ENCODE measurements around the gene SLC31A1. TPM values are rescaled to one million over a fixed set of nuclear protein-coding genes. Genes with fewer than 3 reads are reported as not detected.

Gene SLC31A1
- total and polyA plus RNA-seq, 2 donors (not counting 1 experiment from before 2014, with no cell fraction given): 1.1 to 3.2 TPM

DNA sequence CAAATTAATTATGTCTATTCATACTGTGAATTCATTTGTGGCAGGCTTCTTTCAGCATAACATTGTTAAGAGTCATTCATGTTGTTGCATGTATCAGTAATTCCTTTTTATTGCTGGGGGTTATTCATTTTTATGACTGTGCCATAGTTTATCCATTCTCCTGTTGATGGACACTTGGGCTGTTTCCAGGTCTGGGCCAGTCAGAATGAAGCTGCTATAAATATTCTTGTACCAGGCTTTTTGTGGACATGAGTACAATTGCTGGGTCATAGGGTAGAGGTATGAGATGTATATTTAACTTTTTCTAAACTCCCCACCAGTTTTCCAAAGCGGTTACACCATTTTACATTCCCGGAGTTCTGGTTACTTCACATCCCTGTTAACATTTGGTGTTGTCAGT, 67.7 kb downstream of the SLC31A1 start:
- Histone ChIP-seq H3K27ac (ENCODE audit: low read length in 2 of 2) (no peak overlapping the region), H3K9ac (ENCODE audit: low read length) (no peak overlapping the region), H3K79me2 (ENCODE audit: control insufficient read depth, insufficient read depth, low read length) (no peaks in the 10 kb centered on the region), H2AFZ (ENCODE audit: insufficient read depth, low read depth, low read length, poor library complexity, severe bottlenecking) (no peak overlapping the region), H3K36me3 (replicated peaks in 1 of 2; ENCODE audit: control extremely low read depth in 1 of 2, control insufficient read depth in 1 of 2, extremely low read depth in 1 of 2, insufficient read depth in 2 of 2, low read length in 1 of 2) (peaks cover 7 to 78% of the 10 kb centered on the region in 2 experiments), H3K4me2 (replicated peaks; ENCODE audit: low read depth, low read length, poor library complexity, severe bottlenecking) (no peak overlapping the region), H3K9me3 (ENCODE audit: control extremely low read depth in 1 of 3, control insufficient read depth in 2 of 3, insufficient read depth in 1 of 3, low read length in 2 of 3) (no peaks in the 10 kb centered on the region), H4K20me1 (ENCODE audit: control insufficient read depth, insufficient read depth, low read length, poor library complexity, severe bottlenecking) (no peaks in the 10 kb centered on the region), H3K27me3 (replicated peaks in 1 of 4; ENCODE audit: control extremely low read depth in 1 of 4, control insufficient read depth in 3 of 4, insufficient read depth in 4 of 4, low read length in 3 of 4) (no peaks in the 10 kb centered on the region), H3K4me1 (ENCODE audit: control insufficient read depth in 2 of 2, insufficient read depth in 2 of 2, low read length in 2 of 2) (no peaks in the 10 kb centered on the region), H3K4me3 (ENCODE audit: control extremely low read depth in 1 of 5, extremely low read depth in 1 of 5, insufficient read depth in 1 of 5, low read depth in 2 of 5, low read length in 4 of 5) (no peak overlapping the region)
- TF ChIP-seq CTCF (IDR thresholded peaks at IDR 0.05) (no peak), EZH2 (IDR thresholded peaks at IDR 0.05; ENCODE audit: borderline replicate concordance, insufficient read depth, low read depth, low read length, poor library complexity, severe bottlenecking) (no peak)
- no CpG with 5 or more reads among the region's 2 CpGs for WGBS (ENCODE audit: insufficient coverage)
- intact Hi-C loops (cut with micrococcal nuclease): no loop called here
- Mint-ChIP-seq H3K9me3 (ENCODE audit: insufficient read depth) (no peaks in the 10 kb centered on the region), H3K27ac (no peak overlapping the region), H3K4me1 (no peaks in the 10 kb centered on the region), H3K4me3 (no peak overlapping the region), H3K27me3 (no peaks in the 10 kb centered on the region)
- DNase-seq: no peak
- CTCF ChIA-PET: no interaction called here
- ATAC-seq (ENCODE audit: low read depth): no peak
- POLR2A ChIA-PET: no interaction called here

GRCh38 chr9:113290052-113290607, 68.8 kb downstream of the SLC31A1 start:
- no peak overlapping the region for H3K27ac Mint-ChIP-seq
- POLR2A ChIA-PET: no interaction called here
- CTCF ChIA-PET: interaction anchor here (0.7 to 1.3 kb wide), 3 partner anchors 9 to 368 kb away, joined by 3 to 5 read pairs (median 4); no protein-coding TSS in a partner anchor

More at GRCh38 chr9:113290052-113290607, 68.8 kb downstream of the SLC31A1 start:
- no peak overlapping the region for H3K9ac ChIP-seq (ENCODE audit: low read length)
- TF ChIP-seq CTCF (IDR thresholded peaks at IDR 0.05): no peak
- no peak for TF ChIP-seq EZH2 (IDR thresholded peaks at IDR 0.05; ENCODE audit: borderline replicate concordance, insufficient read depth, low read depth, low read length, poor library complexity, severe bottlenecking)
- H4K20me1 ChIP-seq (ENCODE audit: control insufficient read depth, insufficient read depth, low read length, poor library complexity, severe bottlenecking): no peaks in the 10 kb centered on the region
- 100% methylated on average over 5 of the region's 6 CpGs for WGBS (ENCODE audit: insufficient coverage)
- no peaks in the 10 kb centered on the region for H3K4me1 Mint-ChIP-seq
- H3K27me3 ChIP-seq (replicated peaks in 1 of 4; ENCODE audit: control extremely low read depth in 1 of 4, control insufficient read depth in 3 of 4, insufficient read depth in 4 of 4, low read length in 3 of 4): no peaks in the 10 kb centered on the region
- no peaks in the 10 kb centered on the region for H3K27me3 Mint-ChIP-seq
- intact Hi-C loops (cut with micrococcal nuclease): no loop called here
- no peak overlapping the region for H3K4me3 Mint-ChIP-seq
- H2AFZ ChIP-seq (ENCODE audit: insufficient read depth, low read depth, low read length, poor library complexity, severe bottlenecking): no peak overlapping the region
- H3K27ac ChIP-seq (ENCODE audit: low read length in 2 of 2): no peak overlapping the region
- no peaks in the 10 kb centered on the region for H3K9me3 Mint-ChIP-seq (ENCODE audit: insufficient read depth)
- peaks cover 5 to 67% of the 10 kb centered on the region in 2 experiments for H3K36me3 ChIP-seq (replicated peaks in 1 of 2; ENCODE audit: control extremely low read depth in 1 of 2, control insufficient read depth in 1 of 2, extremely low read depth in 1 of 2, insufficient read depth in 2 of 2, low read length in 1 of 2)
- no peaks in the 10 kb centered on the region for H3K9me3 ChIP-seq (ENCODE audit: control extremely low read depth in 1 of 3, control insufficient read depth in 2 of 3, insufficient read depth in 1 of 3, low read length in 2 of 3)
- H3K4me2 ChIP-seq (replicated peaks; ENCODE audit: low read depth, low read length, poor library complexity, severe bottlenecking): no peak overlapping the region
- H3K4me3 ChIP-seq (ENCODE audit: control extremely low read depth in 1 of 5, extremely low read depth in 1 of 5, insufficient read depth in 1 of 5, low read depth in 2 of 5, low read length in 4 of 5): no peak overlapping the region
- no peaks in the 10 kb centered on the region for H3K4me1 ChIP-seq (ENCODE audit: control insufficient read depth in 2 of 2, insufficient read depth in 2 of 2, low read length in 2 of 2)
- H3K79me2 ChIP-seq (ENCODE audit: control insufficient read depth, insufficient read depth, low read length): no peaks in the 10 kb centered on the region
- DNase-seq (no peak), ATAC-seq (ENCODE audit: low read depth) (no peak)

Data from B cell (primary cell).